Stimulated activated CD8-positive, alpha-beta memory T cell treated with anti-CD3 and anti-CD28 coated beads, Interleukin-7, amount 100 ng/mL, for 4 hours (primary cell): Measurements from ENCODE around the gene HLA-F.
A peak's percentile ranks its signal among the peaks of the same experiment; 100 is the strongest.

Experiments used
- DNase-seq, 2 donors: peaks; one replicate each; pipeline ENCODE4 v3.0.0-alpha.2; 2020; ENCODE audit warnings: low read depth in 2 of 2

The HLA-F gene

DNA sequence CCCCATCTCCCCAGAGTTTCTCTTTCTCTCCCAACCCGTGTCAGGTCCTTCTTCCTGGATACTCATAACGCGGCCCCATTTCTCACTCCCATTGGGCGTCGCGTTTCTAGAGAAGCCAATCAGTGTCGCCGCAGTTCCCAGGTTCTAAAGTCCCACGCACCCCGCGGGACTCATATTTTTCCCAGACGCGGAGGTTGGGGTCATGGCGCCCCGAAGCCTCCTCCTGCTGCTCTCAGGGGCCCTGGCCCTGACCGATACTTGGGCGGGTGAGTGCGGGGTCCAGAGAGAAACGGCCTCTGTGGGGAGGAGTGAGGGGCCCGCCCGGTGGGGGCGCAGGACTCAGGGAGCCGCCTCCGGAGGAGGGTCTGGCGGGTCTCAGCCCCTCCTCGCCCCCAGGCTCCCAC lies at the start of gene HLA-F:
TSS of gene HLA-F (plus strand) at position 173 of the 404 bp plus-strand sequence. CDS start at position 203, 30 bp downstream.
- DNase-seq = peak; percentile 73 to 75

DNA sequence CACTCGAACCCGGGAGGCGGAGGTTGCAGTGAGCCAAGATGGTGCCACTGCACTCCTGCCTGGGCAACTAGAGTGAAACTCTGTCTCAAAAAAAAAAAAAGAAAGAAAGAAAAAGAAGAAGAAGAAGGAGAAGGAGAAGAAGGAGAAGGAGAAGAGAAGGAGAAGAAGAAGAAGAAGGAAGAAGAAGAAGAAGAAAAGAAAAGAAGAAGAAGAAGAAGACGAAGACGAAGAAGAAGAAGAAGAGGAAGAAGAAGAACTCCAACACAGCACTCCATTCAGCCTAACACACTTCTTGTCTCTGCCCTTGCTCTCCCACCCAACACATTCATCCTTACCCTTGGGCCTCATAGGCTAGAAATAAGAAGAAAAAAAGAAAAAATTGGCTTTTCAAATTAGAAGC lies 49.2 kb upstream of the HLA-F start:
- no peak for DNase-seq

GRCh38 chr6:29675561-29675960 lies 47.7 kb upstream of the HLA-F start:
- DNase-seq = no peak

GRCh38 chr6:29676981-29677601 lies 46.1 kb upstream of the HLA-F start:
- DNase-seq = no peak

- DNase-seq = no peak
Observed at GRCh38 chr6:29678114-29678513, 45.1 kb upstream of the HLA-F start.

- no peak for DNase-seq
Observed at GRCh38 chr6:29679962-29680361, 43.3 kb upstream of the HLA-F start.

- DNase-seq = no peak
Observed at GRCh38 chr6:29680416-29680815, 42.8 kb upstream of the HLA-F start.

- no peak for DNase-seq
Observed at GRCh38 chr6:29680904-29681303, 42.3 kb upstream of the HLA-F start, which contains the start of gene ZFP57. Gene ZFP57 (minus strand): TSS chr6:29681152. CDS start chr6:29677003, 4,149 bp downstream.

DNA sequence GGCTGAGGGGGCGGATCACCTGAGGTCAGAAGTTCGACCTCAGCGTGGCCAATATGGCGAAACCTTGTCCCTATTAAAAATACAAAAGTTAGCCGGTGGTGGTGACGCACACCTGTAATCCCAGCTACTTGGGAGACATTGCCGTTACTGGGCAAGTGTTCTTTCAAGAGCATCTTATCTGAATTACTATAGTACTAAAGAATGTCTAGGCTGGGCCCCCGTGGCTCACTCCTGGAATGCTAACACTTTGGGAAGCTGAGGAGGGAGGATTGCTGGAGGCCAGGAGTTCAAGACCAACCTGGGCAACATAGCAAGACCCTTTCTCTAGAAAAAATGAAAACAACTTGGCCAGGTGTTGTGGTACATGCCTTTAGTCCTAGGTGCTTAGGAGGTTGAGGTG lies 41.4 kb upstream of the HLA-F start:
- no peak for DNase-seq

- DNase-seq = no peak
Observed at GRCh38 chr6:29685718-29686326, 37.4 kb upstream of the HLA-F start.

DNA sequence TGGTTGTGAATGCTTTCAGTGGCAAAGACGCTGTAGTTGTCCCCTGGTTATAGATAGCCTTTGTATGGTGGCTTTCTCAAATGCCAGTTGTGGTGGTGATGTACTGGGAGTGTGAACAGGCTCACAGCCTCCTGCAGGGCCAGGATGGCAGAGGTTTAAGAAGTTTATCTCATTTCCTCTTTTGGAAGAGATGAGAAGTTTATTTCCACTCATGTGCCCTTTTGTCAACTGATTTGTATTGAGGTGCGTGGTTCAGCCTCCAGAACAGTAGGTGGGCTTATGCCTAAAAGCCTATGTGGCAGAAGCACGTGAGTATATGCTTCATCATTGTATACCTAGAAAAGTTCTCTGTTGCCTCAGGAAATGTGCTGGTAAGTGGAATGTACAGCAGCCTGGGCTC lies 28.6 kb upstream of the HLA-F start:
- no peak for DNase-seq

GRCh38 chr6:29696147-29697125 lies 26.8 kb upstream of the HLA-F start:
- no peak for DNase-seq

GRCh38 chr6:29702519-29703103 lies 20.6 kb upstream of the HLA-F start:
- peak; percentile 40 to 62 for DNase-seq

DNA sequence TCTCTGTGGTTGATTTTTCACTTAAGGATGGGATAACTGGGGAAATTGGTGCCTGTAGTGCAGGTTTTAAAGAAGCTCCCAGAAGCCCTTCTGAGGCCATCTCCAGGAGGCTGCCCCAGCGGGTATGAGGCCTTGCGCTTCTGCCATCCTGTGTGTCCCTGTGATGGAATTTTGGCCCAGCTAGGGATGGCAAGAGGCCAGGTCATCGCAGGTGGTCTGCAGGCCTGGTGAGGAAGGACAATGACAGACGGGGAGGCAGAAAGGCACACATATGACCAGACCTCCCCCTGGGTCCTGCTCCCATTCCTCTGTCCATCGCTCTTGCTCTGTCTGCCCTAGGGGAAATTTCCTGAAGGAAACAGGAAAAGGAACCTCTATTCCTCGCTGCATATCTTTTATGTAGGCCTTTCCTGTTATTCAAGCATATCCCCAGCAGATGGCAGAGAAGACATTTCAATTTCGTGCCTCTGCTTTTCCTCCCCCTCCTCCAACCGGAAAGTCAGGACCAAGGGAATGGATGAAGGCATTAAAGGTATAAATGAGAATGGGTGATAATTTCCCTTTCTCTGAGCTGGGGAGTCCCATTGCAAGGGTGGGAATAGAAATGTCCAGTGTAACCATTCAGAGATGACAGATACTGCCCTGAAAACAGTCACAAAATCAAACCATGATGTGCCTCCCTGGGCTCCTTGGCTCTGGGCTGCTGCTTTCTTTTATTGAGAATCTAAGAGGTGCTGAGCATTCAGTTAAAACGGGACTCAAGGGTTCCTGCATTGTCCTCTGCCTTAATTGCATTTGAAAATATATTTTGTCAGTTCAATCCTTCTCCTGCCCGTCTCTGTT lies 17.6 kb upstream of the HLA-F start:
- DNase-seq = no peak

- peak; percentile 16 to 33 for DNase-seq
Observed at GRCh38 chr6:29708432-29709179, 14.6 kb upstream of the HLA-F start.

DNA sequence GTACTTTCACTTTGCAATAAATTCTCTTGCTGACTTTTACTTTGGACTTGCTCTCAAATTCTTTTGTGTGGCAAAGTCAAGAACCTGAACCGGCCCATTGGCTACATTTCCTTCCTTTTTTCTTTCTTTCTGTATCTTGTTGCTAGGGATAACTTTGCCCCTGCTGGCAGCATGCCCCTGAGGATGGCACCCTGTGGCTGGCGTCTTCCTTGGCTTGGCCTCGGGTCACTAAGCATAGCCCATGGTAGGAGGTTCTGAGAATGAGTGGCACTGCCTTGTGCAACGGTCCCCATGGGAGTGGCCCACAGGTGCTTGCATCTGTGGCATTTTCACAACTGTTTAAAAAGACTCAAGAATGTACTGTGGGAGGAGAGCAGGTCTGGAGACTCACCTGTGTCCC lies 14.0 kb upstream of the HLA-F start:
- DNase-seq = no peak

DNA sequence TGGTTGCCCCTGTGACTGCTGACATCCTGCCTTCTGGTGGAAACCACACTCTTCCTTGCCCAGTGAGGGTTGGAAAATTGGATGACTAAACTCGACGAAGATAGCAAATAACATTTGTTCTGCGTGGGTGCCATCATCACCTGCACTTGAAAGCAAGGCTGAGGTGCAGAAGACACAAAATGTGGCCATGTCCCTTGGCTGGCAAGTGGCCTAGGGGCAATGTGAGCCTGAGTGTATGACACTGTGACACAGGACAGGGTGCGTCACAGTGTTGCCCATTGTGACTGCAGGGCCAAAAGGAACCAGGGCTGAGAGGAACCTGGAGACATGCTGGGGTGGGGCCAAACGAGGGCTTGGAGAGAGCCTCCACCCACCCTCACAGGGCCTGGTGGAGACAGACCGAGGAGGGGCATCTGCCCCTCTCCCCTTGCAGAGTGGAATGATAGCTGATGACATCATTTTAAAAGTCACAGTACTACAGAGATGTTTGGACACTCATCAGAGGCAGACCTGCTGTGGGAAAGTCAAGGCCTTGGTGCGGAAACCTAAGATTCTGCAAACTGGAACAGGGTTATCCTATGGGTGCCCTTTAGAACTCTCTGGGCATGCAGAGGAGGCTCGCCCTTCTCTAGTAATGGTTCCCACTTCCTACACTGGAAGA lies 12.8 kb upstream of the HLA-F start:
- DNase-seq = no peak

DNA sequence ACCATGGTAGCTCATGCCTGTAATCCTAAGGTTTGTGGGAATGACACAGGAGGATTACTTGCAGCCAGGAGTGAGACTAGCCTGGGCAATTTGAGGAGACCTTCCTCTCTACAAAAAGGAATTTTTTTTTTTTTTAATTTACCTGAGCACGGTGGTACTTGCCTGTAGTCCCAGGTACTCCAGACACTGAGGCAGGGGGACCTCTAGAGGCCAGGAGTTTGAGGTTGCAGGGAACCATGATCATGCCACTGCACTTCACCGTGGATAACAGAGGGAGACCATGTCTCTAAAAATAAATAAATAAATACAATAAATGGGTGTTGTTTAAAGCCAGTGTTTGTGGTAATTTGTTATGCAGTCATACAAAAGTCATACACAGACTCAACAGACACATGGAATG lies 2.4 kb upstream of the HLA-F start:
- DNase-seq = no peak

GRCh38 chr6:29723666-29724588 lies 693 bp downstream of the HLA-F start:
- DNase-seq = peak; percentile 64 to 73
